OCI-LY7 (cell line): Measurements from ENCODE around the gene LRCH3.

ENCODE experiments used
- EZH2phosphoT487 ChIP-seq: fragments of 200-600 bp; sonication (generic); IDR thresholded peaks from 2 replicates; pipeline ENCODE4 v1.6.1; 2018; ENCODE audit warnings: low read depth, borderline replicate concordance, mild to moderate bottlenecking, mixed run types, antibody characterized with exemption, low read length, moderate library complexity, mixed read lengths
- TF ChIP-seq, protein P1 (sequence below): fragments of 200-600 bp; sonication (generic); conservative IDR thresholded peaks from 2 replicates; pipeline ENCODE4 v1.5.1; 2014; ENCODE audit warnings: mild to moderate bottlenecking, antibody characterized with exemption, low read length, moderate library complexity, mixed read lengths

- TF ChIP-seq, protein P1, sequence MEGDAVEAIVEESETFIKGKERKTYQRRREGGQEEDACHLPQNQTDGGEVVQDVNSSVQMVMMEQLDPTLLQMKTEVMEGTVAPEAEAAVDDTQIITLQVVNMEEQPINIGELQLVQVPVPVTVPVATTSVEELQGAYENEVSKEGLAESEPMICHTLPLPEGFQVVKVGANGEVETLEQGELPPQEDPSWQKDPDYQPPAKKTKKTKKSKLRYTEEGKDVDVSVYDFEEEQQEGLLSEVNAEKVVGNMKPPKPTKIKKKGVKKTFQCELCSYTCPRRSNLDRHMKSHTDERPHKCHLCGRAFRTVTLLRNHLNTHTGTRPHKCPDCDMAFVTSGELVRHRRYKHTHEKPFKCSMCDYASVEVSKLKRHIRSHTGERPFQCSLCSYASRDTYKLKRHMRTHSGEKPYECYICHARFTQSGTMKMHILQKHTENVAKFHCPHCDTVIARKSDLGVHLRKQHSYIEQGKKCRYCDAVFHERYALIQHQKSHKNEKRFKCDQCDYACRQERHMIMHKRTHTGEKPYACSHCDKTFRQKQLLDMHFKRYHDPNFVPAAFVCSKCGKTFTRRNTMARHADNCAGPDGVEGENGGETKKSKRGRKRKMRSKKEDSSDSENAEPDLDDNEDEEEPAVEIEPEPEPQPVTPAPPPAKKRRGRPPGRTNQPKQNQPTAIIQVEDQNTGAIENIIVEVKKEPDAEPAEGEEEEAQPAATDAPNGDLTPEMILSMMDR = no peak
- no peak for TF ChIP-seq EZH2phosphoT487
These were observed 23.3 kb downstream of the LRCH3 start for GRCh38 chr3:197814372-197814771.
